ENCODE measurements around the gene TANK. TPM values are rescaled to one million over a fixed set of nuclear protein-coding genes. Genes with fewer than 3 reads are reported as not detected.
"Not testable (repeated sequence)": the region's sequence is repeated elsewhere in the genome, so short reads cannot be mapped to it uniquely, and the experiment has no call there.

Gene TANK
- total and polyA plus RNA-seq, 2 of the 8 experiments (the other 6 are each of a cell fraction or from before 2014, with no cell fraction given) = 7.0 to 26.1 TPM

DNA sequence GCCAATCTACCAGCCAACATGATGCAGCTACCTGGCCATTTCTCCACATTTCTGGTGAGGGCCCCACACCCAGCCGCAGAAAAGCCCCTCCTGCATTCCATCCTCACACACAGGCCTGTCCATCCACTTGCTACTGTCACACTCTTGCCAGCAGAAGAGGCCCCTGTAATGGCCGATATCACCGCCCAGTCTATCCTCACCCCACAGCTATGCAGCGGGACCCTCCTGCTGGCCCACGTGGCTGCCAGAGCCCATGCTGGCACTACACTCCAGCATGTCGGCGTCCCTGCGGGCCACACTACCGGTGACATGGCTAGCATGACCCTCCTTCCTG, 122.0 kb downstream of the TANK start:
- H3K4me2 ChIP-seq (ENCODE audit: insufficient read depth in 1 of 2, low read depth in 2 of 2, low read length in 2 of 2); H3K36me3 ChIP-seq (ENCODE audit: control insufficient read depth in 2 of 4, insufficient read depth in 4 of 4, low read length in 3 of 4); H3K27me3 ChIP-seq (replicated peaks in 1 of 4; ENCODE audit: control insufficient read depth in 3 of 4, extremely low read depth in 1 of 4, insufficient read depth in 3 of 4, low read length in 3 of 4); H4K5ac ChIP-seq (ENCODE audit: insufficient read length, low read depth, low read length); H3K56ac ChIP-seq (replicated peaks; ENCODE audit: insufficient read length, low read depth, low read length); H3K14ac ChIP-seq (ENCODE audit: insufficient read length); H3K18ac ChIP-seq (ENCODE audit: extremely low read depth, low read length); H2AFZ ChIP-seq (ENCODE audit: low read length); H2BK120ac ChIP-seq (replicated peaks; ENCODE audit: low read depth, low read length); H2BK5ac ChIP-seq (ENCODE audit: low read depth, low read length); H3K4ac ChIP-seq (replicated peaks; ENCODE audit: insufficient read length, low read depth, low read length); H3K4me3 ChIP-seq (ENCODE audit: extremely low read depth in 1 of 4, insufficient read depth in 2 of 4, low read depth in 3 of 4, low read length in 4 of 4); H3K79me1 ChIP-seq (ENCODE audit: low read depth, low read length); DNase-seq (ENCODE audit: low read depth in 1 of 2, low spot score in 2 of 2); H3K23me2 ChIP-seq (ENCODE audit: low read depth, low read length); H2BK12ac ChIP-seq (ENCODE audit: low read depth, low read length); H3K27ac ChIP-seq (ENCODE audit: low read depth, low read length); H2BK20ac ChIP-seq (ENCODE audit: low read length); H4K20me1 ChIP-seq (replicated peaks in 1 of 2; ENCODE audit: control insufficient read depth in 1 of 2, insufficient read depth in 2 of 2, low read length in 2 of 2); H2BK15ac ChIP-seq (ENCODE audit: low read length); H3K23ac ChIP-seq (ENCODE audit: insufficient read length); H4K8ac ChIP-seq (ENCODE audit: extremely low read depth, insufficient read depth, low read length); H3K79me2 ChIP-seq (ENCODE audit: control insufficient read depth in 1 of 2, insufficient read depth in 2 of 2, low read length in 2 of 2); H4K91ac ChIP-seq (replicated peaks; ENCODE audit: insufficient read length, low read length); H3K4me1 ChIP-seq (replicated peaks in 1 of 4; ENCODE audit: control insufficient read depth in 3 of 4, insufficient read depth in 4 of 4, low read length in 3 of 4); H2AK5ac ChIP-seq (ENCODE audit: low read depth, low read length); H3K9ac ChIP-seq (replicated peaks in 1 of 4; ENCODE audit: extremely low read depth in 1 of 4, low read depth in 3 of 4, low read length in 3 of 4); FAIRE-seq: not testable (repeated sequence)
- 90% methylated on average over 9 of the region's 9 CpGs; no CpG with 5 or more reads in 1 of the 2 experiments for WGBS, 2 experiments (ENCODE audit: extremely low coverage in 1 of 2, insufficient coverage in 1 of 2, insufficient read length in 1 of 2, insufficient replicate concordance in 2 of 2, low coverage in 1 of 2, low lambda C conversion rate in 2 of 2, missing lambda C conversion rate in 1 of 2)
- POLR2A ChIA-PET (ENCODE audit: partially characterized antibody) = interaction anchor here (0.8 to 1.9 kb wide), 3 partner anchors 26 to 44 kb away, joined by 3 to 6 read pairs (median 3); partner anchors contain the start of gene PSMD14
- CTCF ChIA-PET (ENCODE audit: partially characterized antibody) = interaction anchor here (1.0 to 2.6 kb wide), 5 partner anchors 9 to 144 kb away, joined by 3 to 8 read pairs (median 4); no protein-coding TSS in a partner anchor
- peaks cover 15 to 25% of the 10 kb centered on the region in 2 experiments for H3K9me3 ChIP-seq (ENCODE audit: insufficient read depth in 2 of 2, low read depth in 1 of 2, low read length in 1 of 2)

All from H1 (cell line).